HPDE6-E6E7 (cell line): Measurements from ENCODE around the gene LMO7.

ENCODE experiments used
- DNase-seq: peaks from one replicate; pipeline ENCODE4 v3.0.0; 2011; ENCODE audit warnings: missing footprints; ENCODE audit errors: extremely low spot score

LMO7 gene

DNA sequence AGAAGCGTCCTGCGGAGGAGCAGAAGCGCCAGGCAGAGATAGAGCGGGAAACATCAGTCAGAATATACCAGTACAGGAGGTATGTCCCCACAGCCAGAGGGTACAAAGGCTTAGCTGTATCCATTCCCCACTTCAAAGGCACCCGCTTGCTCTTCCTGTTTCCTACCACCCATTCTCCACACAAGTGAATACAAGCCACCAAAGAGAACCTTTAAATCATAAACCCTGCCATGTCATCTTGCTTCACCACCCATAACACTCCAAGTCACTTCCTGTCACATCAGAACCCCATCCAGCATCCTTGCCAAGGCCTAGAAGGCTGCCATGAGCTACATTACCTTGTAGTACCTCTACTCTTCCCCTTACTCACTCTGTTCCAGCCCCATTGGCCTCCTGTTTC is 205.8 kb downstream of the LMO7 start:
- no peak for DNase-seq

DNA sequence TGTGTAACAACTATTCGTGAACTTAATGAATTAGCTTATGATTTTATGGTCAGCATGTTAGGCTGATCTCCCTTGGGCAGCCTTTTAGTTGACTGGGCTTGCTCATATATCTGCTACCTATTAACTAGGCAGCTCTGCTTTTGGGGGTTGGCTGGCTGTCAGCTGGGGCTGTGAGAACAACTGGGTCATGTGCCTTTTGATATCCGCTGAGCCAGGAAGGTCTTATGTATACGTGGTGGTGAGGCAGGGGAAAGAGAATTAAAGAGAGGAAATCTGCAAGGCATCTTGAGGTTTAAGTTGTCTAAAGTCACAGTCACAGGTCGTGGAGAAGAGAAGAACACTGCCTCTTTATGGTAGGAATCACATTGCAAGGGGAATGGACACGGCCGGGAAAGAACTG is 206.9 kb downstream of the LMO7 start:
- DNase-seq: no peak

DNA sequence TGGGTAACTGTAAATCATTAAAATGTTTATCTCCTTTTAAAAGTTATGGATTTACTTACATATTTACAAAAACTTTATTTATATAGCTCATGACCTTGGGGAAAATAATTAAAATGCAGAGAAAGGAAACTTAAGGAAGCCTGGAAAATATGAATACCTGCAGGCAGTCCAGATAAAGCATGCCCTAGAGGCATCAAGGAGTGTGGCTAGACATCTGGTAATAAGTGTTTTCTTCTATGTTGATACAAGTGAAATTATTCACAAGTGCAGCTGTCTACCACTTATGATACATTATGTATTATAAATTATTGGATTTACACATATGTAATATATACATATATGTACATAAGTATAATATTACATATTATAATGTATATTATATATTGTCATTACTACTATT is 207.9 kb downstream of the LMO7 start:
- DNase-seq: no peak

DNA sequence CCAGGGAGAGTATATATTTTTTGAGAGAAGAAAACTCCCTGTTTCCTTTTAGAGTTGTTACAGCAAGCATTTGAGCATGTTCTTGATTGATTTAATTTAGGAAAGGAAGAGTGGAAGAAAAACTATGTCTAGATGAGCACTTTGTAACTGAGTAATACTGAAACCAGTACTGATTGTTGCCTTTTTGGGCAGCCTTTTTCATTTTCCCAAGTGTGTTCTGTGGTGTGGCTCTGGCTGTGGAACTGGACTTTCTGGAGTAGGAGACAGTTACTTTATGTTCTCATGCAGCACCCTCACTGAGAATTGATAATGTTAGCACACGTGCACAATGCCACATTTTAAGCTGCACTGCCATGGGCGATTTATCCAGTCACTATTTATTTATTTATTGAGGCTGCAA is 211.5 kb downstream of the LMO7 start:
- no peak for DNase-seq

DNA sequence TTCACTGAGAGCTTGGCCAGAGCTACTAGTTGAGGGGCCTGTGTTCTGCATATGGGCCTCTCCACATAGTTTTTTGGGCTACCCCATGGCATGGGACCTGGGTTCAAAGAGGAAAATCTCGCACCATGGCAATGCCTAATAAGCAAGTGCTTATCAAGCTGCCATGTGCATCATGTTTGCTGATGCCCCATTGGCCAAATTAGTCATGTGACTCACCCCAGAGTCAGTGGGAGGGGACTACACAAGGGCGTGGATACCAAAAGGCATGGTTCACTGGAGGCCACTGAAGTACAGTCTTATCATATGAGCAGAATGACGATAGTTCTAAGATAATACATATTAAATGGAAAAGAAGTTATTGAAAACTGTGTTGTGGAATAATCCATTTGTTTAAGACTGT is 214.8 kb downstream of the LMO7 start:
- DNase-seq: no peak

DNA sequence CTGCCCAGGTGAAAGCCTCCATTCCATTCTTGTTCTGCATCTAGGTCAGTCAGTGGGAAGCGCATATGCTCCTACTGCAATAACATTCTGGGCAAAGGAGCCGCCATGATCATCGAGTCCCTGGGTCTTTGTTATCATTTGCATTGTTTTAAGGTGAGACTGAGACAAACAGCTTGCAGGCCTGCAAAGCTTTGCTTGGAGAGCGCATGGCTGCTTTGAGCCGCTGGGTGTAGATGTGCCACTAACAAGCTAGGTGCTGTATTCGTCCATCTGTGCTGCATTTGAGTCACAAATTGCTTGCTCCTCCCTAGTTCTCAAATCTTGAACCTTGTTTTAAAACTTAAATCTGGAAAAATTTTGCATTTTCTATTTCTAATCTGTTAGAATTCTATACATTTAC is 219.1 kb downstream of the LMO7 start:
- DNase-seq: no peak

DNA sequence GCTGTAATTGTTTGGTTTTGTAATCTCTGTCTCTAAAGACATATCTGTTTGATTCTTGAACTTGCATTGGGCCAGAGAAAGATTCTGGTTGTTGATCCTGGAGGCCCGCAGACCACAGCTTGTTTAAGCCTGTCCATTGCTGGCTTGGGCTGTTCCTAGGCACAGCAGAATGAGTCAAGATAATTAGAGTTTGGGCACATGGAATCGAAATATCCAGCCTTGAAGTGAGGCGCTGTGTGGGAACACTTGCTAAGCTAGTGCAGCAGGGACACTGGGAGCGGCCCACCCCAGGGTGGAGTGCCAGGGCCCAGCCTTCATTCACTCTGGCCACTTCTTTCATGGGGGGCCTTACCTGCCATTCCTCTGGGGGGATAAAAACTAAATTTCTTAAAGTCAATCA is 219.7 kb downstream of the LMO7 start:
- DNase-seq: no peak

DNA sequence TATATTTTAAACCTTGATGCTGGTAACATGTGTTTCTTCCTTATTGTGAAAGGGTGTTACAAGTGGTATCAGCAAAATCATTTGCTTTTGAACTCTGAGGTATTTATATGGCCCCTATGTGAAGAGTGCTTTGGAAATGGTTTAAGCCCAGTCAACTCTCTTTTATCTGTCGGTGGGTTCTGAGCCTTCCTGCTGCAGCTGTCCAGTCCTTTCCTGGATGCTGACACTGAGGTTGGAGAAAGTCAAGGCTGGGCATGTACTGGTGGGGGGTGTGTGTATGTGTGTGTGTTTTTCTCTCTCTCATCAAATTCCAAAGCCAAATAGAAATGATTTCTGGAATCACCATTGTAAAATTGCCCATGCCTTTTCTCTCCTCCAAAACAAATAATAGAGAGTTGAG is 221.2 kb downstream of the LMO7 start:
- DNase-seq: no peak

DNA sequence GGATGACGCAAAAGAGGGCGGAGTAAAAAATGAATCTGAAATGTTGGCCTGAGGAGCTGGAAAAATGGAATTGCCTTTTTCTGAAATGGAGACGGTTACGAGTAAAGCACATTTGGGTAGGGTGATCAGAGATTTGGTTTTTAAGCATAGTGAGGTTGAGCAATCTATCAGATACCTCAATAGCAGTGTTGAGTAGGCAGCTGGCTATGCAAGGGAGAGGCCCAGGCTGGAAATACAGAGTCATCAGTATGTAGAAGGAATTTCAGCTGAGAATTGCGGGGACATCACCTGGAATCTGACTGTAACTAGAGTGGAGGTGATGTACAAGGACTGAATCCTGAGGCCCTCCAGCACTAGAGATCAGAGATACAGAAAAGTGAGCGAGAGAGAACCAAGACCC is 224.8 kb downstream of the LMO7 start:
- no peak for DNase-seq

DNA sequence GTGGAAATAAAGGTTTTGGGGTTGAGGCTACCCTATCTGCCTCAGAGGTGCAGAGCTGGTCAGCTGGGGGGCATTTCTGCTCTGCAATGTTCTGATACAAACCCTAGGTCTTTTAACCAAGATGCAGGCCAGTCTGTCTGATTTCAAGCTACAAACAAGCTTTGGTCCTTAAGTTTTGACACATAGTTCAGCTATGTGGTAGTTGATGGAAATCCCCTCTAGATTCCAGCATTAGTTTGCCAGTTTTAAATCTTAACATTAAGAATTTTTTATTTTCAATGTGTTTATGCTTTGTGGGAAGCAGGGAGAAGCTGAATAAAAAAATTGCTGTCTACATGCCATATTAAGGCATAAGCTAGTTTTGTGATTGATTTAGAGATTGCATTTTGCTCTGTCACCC is 225.7 kb downstream of the LMO7 start:
- DNase-seq: no peak

DNA sequence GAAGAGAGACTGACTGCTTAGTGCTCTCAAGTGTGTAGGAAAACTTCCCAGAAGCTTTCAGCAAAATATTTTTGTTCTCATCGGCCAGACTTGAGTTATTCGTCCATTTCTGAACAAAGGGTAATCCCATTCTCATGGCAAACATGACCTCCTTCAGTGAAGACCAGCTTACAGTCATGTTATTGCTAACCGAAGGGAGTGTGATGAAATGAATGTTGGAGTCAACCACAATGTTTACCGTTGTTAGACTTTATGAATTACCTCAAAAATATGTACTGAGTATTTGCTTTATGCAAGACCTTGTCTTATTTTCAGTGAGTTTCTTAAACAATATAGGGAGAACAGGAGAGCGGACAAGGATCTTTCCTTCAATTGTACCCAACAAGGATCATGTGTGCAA is 228.6 kb downstream of the LMO7 start:
- DNase-seq: no peak

DNA sequence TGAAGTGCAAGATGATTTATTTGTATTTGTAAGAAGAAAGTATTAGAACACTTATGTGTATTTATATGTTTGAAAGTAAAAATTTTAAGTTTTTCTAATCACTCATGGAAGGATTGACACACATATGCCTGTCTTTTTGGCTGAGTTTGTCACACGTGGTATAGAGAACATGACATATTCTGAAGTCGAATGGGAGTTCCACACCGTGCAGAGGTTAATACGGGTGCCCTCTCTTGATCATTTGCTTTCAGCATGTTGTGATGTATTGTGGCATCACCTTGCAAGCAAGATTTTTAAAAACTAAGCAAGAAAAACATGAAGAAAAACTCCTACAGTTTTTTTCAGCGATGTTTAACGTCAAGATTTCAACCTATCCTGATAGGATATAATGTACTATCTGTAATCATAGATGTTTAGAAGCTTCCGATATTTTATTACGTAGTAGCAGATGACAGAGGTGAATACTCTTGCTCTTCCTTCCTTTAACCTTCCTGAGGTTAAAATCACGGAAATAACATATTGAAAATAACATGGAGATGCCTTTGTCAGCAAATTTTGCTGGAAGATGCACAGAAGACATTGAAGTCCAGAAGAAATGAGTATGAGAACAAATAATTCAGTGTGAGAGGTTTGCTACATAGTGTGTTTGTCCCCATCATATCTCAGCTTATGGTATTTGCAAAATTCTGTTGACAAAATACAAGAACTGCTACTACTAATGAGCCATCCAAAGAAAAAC is 231.4 kb downstream of the LMO7 start:
- no peak for DNase-seq

DNA sequence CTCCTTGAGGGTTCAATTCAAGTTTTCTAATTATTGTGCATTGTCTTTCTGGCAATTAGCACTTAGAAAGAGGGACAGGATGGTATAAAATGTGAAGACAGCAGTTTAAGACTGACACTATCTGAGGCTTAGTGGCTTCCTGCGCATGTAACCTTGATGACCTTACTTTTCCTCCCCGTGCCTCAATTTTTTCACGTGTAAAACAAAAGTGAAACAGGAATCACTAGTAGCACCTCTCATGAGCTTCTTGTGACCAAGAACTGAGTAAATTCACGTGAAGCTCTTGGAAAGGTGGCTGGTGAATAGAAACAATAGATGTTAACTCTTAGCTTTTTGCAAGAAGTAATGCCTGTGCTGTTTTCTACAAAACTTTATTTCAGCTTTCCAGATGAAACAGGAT is 233.9 kb downstream of the LMO7 start:
- no peak for DNase-seq

DNA sequence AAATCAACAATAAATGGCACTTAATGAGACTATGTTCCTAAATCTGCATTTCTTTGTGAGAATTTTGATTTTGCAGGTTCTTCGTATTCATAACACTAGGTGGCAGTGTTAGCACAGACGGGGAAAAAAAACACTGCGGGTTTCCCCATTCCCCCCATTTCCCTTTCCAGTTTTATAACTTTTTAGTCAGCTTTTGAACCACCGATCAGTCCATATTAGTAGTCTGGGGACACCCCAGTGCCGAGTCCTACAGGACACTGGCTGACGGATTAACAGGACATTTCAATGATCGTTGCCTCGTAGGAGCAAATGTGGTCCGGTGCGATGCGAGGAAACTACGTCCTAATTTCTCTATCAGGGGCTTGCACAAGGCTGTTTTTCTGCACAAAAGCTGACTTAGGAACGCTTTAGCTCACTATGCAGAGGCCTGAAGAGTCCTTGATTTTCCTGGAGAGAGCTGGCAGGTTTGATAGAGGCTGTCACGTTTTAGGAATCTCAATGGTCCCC is 234.3 kb downstream of the LMO7 start:
- DNase-seq: no peak

DNA sequence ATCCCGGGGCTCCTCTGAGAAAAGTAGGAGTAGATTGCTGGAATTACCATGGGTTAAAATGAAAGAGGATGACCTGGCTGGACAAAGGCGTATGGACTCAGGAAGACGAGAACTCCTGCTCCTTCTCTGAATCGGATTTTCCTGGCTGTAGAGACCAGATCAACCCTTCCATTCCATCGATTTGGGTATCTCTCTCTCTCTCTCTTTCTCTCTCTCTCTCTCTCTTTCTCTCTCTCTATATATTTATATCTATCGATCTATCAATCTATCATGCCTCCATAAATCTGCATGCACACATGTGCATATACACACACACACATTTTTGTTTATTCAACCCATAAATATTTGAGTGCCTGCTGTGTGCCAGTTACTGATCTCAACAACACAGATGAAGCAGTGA is 234.9 kb downstream of the LMO7 start:
- DNase-seq: no peak

DNA sequence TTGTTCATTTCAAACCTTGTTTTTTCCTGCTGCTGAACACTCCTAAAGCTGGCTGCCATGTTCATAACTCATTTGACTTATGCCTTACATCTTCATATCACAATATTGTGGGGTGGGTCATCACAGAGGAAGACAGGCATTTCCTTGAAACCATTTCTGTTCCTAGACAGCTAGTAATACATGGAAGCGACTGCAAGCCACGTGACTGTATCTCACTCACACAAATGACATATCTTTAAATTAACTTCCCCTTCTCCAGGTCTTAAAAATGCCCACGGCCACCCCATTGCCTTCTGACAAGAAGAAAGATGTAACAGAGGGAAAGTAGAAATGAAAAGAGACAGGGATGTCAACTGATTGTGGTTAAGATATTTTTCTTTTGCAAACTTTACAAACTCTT is 236.8 kb downstream of the LMO7 start:
- DNase-seq: no peak

DNA sequence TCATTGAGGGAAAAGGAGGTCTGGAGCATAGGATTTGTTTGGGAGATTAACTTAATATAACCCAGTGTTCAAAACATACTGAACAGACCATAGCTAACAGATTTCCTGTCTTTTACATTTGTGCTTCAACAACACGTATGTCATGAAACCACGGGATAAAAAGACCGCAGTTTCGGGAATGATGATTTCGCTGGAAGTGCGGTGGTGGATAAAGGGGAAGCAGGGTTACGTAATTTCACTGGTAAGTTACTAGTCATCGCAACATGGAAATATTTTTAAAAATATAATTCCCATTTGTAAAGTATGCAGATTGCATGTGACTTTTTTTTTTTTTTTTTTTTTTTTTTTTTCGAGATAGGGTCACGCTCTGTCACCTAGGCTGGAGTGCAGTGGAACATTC is 237.4 kb downstream of the LMO7 start:
- DNase-seq: no peak

DNA sequence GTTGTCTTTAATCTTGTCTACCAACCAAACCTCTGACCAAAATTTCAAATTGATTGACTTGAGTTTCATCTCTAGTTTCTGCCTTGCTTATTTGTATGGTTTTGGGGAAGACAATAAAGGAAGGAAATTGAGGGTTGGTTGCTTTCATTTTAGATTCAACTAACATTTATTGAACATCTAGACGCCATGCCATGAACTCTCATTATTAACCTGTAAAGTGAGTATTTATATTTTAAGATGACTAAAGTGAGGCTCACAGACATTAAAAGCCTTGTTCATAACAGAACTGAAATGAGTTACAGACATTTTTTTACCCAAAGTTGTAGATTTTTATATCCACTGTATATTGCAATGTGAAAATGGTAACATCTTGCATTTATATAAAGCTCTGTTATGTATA is 239.3 kb downstream of the LMO7 start:
- DNase-seq: no peak

DNA sequence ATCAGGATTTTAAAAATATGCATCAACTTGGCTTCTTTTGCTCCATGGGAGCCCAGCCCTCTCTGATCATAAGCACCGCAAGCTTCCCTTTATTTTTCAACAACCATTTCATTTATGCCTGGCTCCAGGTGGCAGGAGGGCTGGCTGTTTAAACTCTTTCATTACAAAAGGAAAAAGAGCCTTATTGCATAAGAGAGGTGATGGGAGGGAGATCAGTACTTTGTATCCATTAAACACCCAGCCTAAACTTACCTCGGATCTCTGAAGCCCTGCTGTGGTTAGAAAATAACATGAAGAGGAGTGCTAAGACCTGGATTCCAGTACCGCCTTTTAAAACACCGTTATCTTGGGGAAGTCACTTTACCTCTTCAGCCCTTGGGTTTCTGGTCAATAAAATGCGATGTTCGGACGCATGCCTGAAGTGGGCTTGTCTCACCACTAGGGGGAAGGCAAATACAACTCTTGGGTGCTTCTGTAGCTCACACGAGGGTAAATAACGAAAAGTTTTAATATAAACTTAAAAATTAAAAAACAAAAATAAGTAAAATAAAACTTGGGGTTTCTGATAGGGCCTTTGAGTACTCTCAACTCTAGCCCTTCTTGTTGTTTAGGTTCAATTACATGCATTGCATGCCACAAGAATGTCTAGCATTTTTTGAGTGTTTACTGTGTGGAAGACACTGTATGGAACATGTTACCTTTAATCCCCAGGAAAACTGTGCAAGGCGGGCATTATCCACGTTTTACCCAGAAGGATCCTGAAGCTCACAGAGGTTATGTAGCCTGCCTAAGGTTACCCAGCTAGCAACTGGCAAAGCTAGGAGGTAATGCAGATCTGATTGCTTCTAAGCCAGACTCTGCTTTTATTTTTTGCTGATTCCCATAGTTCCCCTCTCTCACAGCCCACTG is 240.3 kb downstream of the LMO7 start:
- DNase-seq: peak; percentile 44

DNA sequence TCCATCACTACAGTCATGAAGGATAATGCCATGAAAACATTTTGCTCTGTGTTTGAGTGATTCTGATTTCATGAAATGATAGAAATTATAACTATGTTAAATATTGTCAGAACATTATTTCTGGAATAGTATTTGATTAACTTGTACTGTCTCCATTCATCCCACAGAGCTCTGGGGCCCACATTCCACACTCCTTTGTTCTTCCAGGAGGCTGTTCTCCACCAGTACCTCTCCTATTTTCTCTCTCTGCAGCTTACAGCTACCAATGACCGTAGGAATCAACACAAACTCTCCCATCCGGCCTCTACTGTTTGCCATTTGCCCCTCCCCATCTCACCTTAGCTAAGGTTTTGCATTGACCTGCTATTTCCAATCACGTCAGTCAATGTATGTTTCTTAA is 240.9 kb downstream of the LMO7 start:
- no peak for DNase-seq

DNA sequence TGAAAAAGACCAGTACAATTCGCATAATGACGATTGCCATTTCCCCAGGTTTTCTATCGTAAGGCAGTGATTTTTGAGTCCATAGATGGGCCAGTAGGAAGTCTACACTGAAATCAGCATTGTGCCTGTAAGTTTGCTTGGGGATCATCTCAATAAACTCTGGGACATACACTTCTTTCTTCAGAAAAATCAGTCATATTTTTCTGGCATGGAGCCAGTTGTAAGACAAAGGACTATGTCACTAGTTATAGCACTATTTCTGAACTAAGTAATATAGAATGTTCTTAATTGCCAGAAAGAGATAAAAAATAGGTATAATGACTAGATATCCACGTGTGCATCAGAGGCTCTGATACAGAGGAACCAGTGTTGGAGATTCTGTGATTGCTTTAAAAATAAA is 243.5 kb downstream of the LMO7 start:
- DNase-seq: no peak

DNA sequence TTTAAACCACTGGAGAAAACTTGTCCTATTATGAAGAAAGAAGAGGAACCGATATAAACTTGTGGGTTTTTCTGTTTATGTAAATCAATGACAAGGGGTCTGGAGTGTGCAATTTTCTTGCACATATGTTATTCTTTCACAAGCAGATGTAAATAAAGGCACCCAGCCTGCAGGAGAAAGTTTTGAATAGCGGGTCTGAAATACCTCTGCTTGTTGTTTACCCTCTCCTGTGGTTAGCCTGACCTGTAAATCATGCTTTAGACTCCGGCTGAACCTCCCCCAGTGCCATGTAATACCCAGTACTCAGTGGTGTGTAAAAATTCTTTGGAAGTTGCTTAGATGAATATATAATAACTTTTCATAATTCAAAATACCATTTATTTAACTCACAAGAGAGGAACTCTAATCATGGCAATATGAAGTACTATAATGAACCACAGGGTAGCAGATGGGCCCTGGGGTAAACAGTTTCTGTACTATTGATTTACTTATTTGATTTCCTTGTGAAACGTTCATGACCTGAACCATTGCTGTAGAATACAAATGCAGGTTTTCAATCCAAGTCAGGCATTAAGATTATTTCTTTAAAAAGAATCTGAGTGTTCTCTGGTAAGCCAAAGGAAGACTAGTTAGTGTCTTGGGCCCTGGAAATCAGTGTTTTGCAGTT is 245.1 kb downstream of the LMO7 start:
- no peak for DNase-seq

DNA sequence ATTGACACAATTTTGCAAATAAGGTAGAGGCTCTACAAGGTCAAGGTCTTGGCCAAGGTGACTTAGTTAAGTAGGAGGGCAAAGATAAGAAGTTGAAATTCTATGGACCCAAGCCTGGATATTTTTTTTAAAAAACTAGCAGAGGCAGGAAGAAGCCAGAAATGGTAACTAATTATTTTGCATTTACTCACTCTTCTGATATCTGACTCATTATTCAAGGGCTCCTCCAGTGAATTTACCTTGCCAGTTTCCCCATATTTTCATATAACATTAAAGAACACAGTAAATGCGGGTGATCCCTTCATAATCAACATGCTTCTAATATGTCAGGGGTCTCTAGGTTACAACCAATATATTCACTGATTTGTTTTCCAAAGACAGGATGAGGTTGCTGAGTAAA is 246.1 kb downstream of the LMO7 start:
- no peak for DNase-seq
